GM21367 (cell line): ENCODE data around the gene TRIM73.
"Not testable (repeated sequence)": the region's sequence is repeated elsewhere in the genome, so short reads cannot be mapped to it uniquely, and the experiment has no call there.

Source experiments
- ATAC-seq: cut with Tn5 transposase; IDR thresholded peaks from one replicate; pipeline ENCODE4 v1.9.1; 2021; ENCODE audit not compliant: unreplicated experiment

Gene TRIM73

DNA sequence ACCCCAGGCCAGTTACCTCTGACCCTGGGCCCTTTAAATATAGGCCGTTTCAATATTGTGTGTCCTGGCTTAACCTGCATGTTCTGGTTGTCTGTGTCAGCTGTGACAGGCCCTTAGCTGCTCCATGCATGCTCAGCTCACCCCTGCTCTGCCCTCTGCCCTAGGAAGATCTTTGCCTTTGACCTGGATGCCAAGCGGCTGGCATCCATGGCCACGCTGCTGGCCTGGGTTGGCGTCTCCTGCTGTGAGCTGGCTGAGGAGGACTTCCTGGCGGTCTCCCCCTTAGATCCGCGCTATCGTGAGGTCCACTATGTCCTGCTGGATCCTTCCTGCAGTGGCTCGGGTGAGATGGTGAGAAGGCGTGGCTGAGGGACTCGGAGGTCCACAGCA is 20.0 kb downstream of the TRIM73 start:
- not testable (repeated sequence) for ATAC-seq

DNA sequence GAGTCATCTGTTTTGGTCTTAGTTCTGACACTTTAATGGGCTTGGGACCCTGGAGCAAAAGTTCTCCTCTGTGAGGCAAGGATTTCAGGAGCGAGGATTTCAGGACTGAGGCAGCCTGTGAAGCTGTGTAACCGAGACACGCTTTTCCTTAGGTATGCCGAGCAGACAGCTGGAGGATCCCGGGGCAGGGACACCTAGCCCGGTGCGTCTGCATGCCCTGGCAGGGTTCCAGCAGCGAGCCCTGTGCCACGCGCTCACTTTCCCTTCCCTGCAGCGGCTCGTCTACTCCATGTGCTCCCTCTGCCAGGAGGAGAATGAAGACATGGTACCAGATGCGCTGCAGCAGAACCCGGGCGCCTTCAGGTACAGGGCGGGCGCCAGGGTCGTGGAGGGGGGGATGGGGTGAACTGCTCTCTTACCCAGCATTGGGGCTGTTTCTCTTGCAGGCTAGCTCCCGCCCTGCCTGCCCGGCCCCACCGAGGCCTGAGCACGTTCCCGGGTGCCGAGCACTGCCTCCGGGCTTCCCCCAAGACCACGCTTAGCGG is 20.5 kb downstream of the TRIM73 start:
- not testable (repeated sequence) for ATAC-seq

DNA sequence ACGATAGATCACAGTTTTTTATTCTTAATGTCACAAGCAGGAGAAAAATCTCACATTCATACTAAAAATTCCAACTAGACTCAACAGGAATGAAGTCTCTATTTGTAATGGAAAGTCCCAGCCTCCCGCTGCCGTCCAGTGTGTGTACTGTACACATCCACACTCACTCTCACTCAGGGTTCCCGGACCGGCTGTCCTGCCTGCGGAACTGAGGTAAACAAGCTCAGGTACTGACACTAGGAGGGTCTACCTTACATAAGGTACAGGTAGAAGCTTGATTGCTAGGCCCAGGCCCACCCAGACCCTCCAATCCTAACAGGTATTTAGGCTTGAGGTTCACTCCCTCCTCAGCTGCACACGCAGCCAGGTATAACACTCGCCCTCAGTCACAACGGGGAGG is 21.4 kb downstream of the TRIM73 start:
- not testable (repeated sequence) for ATAC-seq

DNA sequence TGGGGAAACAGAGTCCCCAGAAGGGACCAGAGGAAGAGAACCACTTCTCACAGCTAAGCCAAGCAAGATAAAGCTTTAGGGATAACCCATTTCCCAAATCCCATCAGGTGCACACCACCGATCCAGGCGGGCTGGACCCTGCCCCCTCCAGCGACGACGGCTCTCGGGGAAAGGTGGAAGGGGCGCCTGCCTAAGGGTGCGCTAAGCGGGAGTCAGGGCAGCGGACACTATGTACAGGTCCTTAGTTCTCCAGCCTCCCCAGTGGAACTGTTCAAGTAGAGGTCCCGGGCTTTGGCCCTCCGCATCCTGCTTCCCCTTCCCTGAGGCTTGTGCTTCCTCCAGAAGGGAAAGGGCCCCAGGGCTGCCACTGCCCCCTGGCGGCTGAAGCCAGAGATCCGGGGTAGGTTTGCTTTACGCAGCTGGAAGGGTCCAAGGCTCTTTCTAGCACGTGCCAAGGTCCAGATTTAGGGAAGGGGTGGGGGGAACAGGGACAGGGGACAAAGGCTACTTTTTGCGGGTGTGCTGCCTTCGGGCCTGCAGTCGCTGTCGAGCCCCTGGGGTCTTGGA is 22.9 kb downstream of the TRIM73 start:
- not testable (repeated sequence) for ATAC-seq

DNA sequence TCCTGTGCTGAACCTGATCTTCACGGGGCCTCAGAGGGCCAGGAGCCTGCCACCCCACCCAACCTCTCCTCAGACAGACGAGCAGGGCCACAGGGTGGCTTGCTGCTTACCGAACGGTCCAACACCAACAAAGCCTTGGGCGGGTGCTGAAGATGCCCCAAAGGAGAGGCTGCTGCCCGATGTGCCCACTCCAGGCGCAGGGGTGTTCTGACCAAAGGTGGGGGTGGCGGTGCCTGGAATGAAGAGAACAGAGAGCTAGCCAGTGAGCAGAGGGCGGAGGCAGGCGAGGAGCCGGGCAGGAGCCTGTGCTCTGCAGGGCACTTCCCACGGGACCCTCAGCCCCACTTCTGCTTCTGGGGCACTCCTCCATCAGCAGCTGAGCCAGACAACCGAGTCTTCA is 23.8 kb downstream of the TRIM73 start:
- not testable (repeated sequence) for ATAC-seq

DNA sequence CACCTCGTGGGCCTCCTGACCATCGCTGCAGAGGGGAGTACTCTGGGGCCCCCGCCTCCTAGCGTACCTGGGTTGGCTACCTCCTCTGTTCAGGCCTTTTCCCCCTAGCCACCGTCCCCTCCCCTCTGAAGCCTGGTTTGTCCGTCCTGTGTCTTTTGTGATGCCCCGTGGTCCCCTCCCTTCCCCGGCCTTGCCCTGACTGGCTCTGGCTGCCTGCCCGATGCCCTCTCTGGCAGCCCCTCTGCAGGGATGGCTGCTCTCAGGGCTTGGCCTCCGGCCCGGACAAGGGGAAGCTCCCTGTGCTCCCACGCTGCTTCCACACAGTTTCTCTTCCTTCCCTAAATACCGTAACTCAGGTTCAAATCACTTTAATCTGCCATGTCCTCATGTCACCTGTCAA is 24.3 kb downstream of the TRIM73 start:
- ATAC-seq, result not testable (repeated sequence)

DNA sequence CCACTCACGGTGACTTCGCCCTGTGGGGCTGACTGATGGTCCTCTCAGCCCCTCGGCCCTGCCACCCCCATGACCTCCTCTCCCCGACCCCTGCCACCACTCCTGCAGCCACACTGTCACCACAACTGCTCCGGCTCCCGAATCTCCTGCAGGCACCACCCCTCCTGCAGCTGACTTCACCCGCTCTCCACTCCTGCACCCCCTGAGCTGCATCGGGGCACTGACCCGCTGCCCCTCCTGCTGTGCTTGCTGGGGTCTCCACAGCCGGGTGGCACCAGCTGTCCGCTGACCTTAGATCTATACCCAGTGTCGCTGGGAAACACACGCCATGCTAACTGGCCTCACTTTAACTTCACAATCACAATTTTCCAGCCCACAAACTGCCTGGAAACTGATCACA is 24.7 kb downstream of the TRIM73 start:
- not testable (repeated sequence) for ATAC-seq

DNA sequence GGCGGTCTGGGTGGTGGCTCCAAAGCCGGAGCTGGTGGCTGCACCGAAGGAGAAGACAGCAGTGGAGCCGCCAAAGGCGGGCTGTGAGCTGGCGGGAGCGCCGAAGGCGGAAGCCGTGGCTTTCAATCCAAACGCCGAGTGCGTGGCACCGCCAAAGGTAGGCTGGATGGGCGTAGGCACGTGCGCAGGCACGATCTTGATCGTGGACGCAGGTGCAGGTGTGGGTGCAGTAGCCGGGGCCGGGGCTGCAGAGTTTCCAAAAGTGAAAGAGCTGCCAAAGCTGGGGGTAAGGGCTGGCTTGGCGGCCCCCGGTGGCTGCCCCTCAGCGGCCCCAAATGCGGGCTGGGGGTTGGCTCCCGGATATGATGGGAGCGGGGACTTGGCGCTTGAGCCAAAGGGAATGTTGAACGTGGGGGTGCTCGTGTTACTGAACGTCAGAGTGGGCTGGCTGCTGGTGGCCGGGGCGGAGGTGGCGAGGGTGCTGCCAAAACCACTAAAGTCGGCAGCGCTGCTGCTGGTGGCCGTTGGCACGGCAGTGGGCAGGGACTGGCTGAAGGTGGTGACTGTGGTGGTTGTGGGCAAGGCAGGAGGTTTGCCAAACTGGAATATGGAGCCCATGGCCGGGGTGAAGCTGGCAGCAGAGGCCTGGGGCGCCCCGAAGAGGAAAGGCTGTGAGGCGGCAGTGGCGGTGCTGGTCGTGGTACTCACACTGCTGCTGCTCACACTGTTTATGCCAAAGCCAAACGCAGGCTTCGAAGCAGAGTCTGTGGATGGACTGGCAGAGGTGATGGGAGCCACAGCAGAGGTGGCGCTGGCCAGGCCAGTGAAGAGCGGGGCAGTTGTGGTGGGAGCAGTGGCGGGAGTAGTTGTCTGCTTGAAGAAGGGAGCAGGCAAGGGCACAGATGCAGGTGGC is 26.6 kb downstream of the TRIM73 start:
- ATAC-seq, result not testable (repeated sequence)

DNA sequence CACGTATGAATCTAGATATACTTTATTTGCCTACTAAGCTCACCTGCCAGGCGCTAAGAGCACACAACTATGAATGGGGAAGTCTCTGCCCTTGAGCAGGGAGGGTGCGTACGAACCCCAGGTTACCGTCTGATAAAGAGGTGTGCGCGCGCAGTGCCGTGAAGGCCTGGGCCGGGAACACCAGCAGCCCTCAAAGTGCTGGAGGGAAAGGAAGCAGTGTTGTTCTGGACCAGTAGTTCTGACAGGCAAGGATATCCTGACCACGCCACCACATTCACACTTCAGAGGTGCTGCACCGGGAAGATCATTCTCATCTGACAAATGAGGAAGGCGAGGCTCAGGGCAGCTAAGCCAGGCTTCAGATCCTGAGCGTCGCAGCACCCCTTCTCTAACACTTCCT is 28.1 kb downstream of the TRIM73 start:
- ATAC-seq, result not testable (repeated sequence)

DNA sequence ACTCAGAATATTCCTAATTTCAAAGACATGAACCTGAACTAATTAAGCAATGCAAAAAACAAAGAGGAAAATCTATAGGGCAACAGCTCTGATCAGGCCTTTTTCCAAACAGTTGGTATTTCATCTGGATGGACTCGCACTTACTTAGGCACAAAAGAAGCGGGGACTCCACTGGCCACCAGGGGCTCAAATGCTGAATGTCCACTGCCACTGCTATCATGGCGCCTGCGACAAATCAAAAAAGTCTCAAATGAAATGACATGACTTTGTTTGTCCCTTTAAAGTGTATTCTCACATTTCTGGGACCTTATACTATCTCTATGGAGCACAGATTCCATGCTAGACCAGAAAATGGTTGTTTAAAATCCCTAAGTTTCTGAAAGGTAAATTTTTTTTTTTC is 43.6 kb downstream of the TRIM73 start:
- ATAC-seq, result not testable (repeated sequence)

DNA sequence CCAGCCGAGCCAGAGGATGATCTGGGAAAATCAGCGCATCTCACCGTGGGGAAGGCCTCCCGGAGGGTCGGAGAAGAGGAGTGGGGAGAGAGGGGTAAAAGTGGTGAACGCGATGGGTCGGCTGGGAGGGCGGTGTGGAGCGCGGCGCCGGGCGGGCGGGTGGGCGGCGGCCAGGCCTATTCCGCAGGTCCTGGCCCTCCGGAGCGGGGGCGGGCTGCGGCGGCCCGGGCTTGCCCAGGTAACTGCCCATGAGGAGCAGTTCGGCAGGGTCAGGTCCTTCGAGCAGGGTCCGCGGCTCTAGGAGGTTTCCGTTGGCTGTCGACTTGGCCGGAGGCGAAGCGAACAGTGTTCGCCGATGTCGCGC is 46.7 kb downstream of the TRIM73 start:
- ATAC-seq, result peak; percentile 29

DNA sequence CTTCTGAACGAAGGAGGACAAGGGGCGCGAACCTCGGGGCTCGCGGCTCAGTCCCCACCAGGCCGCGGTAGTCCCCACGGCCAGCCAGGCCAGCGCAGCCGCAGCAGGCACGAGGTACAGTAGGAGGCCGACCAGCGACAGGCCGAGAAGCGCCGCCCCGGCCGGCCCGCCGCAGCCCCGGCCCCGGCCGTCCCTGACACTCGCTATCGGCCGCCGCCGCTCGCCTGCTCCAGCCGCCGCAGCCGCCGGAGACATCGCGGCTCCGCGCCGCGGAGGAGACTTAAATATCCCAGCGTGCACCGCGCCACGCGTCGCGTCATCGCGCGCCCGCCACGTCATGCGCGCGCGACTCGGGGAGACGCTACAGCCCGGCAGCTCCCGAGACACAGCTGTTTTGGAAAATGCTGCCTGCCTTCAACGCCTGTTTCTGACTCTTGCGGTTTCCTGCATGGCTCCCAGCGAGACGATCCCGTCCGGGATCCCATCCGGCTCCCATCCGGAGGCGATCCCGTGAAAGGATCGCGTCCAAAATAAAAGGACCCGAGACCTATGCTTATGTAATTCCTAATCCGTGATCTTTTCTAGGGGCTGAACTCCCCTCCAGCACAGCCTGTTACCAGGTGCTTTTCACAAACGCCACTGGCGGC is 47.2 kb downstream of the TRIM73 start:
- peak; percentile 67 for ATAC-seq

DNA sequence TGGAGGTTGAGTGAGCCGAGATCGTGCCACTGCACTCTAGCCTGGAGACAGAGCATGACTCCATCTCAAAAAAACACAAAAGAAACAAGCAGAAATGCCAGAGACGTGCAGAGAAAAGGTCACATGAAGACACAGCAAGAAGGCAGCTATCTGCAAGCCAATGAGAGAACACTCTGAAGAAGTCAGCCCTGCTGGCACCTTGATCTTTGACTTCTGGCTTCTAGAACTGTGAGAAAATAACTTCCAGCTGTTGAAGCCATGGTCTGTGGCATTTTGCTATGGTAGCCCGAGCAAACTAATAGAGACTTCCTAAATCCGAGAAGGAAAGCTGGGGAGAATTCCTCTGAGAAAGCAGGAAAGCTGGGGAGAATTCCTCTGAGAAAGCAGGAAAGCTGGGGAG is 54.5 kb downstream of the TRIM73 start:
- ATAC-seq, result not testable (repeated sequence)

DNA sequence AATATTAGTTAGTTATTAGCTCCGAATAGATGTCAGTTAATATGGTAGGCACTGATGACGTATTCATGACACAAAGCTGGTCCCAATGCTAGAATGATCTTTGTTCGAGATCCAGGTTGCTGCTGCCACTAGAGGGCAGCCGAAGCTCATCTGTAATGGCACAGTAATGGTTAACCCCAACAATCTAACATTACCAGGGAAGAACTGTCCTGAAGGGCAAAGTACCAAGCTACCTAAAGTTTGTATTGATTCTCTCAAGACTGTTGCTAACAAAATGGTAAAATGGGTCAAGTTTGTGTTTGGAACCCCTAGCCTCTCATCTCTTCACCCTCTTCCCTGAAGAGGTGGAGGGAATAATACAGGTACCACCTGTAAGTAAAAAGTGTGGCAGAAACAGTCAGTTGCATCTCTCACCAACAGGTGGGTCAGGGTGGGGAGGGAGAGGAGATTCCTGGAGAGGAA is 57.1 kb downstream of the TRIM73 start:
- peak; percentile 78 for ATAC-seq
